HG02938 (cell line): ENCODE results near the gene ATAD3C.
"Not testable (repeated sequence)": the region's sequence is repeated elsewhere in the genome, so short reads cannot be mapped to it uniquely, and the experiment has no call there.

ENCODE experiments used
- ATAC-seq: cut with Tn5 transposase; IDR thresholded peaks from one replicate; pipeline ENCODE4 v1.9.1; 2021; ENCODE audit warnings: mild to moderate bottlenecking, moderate library complexity; ENCODE audit not compliant: unreplicated experiment

Gene ATAD3C

GRCh38 chr1:1449099-1449739, at the start of gene ATAD3C:
ATAD3C (plus strand) TSS chr1:1449689; CDS start chr1:1450684, 995 bp downstream.
- ATAC-seq: no peak

- no peak for ATAC-seq
Measured at GRCh38 chr1:1399872-1400575, 49.5 kb upstream of the ATAD3C start.

GRCh38 chr1:1400576-1401456, 48.7 kb upstream of the ATAD3C start:
- no peak for ATAC-seq

GRCh38 chr1:1401457-1402010, 48.0 kb upstream of the ATAD3C start:
- no peak for ATAC-seq

GRCh38 chr1:1402072-1402900, 47.2 kb upstream of the ATAD3C start:
- ATAC-seq: no peak

GRCh38 chr1:1402901-1403392, 46.5 kb upstream of the ATAD3C start:
- not testable (repeated sequence) for ATAC-seq

- ATAC-seq: no peak
Measured at GRCh38 chr1:1403653-1404052, 45.8 kb upstream of the ATAD3C start.

- no peak for ATAC-seq
Measured at GRCh38 chr1:1406101-1406820, 43.2 kb upstream of the ATAD3C start.

- peak; percentile 82 for ATAC-seq
Measured at GRCh38 chr1:1406821-1407635, 42.5 kb upstream of the ATAD3C start, which contains the start of gene MRPL20. MRPL20 (minus strand) TSS chr1:1407293; CDS start chr1:1407217, 76 bp downstream.

GRCh38 chr1:1407636-1408318, 41.7 kb upstream of the ATAD3C start:
- peak; percentile 31 for ATAC-seq

- ATAC-seq: not testable (repeated sequence)
Measured at GRCh38 chr1:1410238-1410637, 39.3 kb upstream of the ATAD3C start.

- no peak for ATAC-seq
Measured at GRCh38 chr1:1411626-1412025, 37.9 kb upstream of the ATAD3C start.

GRCh38 chr1:1412311-1412902, 37.1 kb upstream of the ATAD3C start:
- not testable (repeated sequence) for ATAC-seq

- no peak for ATAC-seq
Measured at GRCh38 chr1:1415751-1416150, 33.7 kb upstream of the ATAD3C start.

- ATAC-seq: not testable (repeated sequence)
Measured at GRCh38 chr1:1417396-1417795, 32.1 kb upstream of the ATAD3C start.

GRCh38 chr1:1417825-1418463, 31.5 kb upstream of the ATAD3C start:
- not testable (repeated sequence) for ATAC-seq
